ENCODE data around the gene ZNF12.

The ZNF12 gene

GRCh38 chr7:6642239-6642839, 64.4 kb downstream of the ZNF12 start:
- Histone ChIP-seq H3K4me3 (ENCODE audit: low read depth in 1 of 2, low read length in 1 of 2) (no peak overlapping the region), H3K9me3 (no peaks in the 10 kb centered on the region), H3K27me3 (no peaks in the 10 kb centered on the region), H3K36me3 (peaks cover 78% of the 10 kb centered on the region), H3K27ac (no peak overlapping the region), H3K4me1 (ENCODE audit: control insufficient read depth in 1 of 2, insufficient read depth in 1 of 2, low read depth in 1 of 2, low read length in 1 of 2) (peaks cover 14 to 18% of the 10 kb centered on the region in 2 experiments)
- TF ChIP-seq CTCF (IDR thresholded peaks at IDR 0.05), result no peak

- no peaks in the 10 kb centered on the region for H3K9me3 ChIP-seq
- peaks cover 70% of the 10 kb centered on the region for H3K36me3 ChIP-seq
- H3K27ac ChIP-seq, result no peak overlapping the region
- TF ChIP-seq CTCF (IDR thresholded peaks at IDR 0.05), result no peak
- no peak overlapping the region for H3K4me3 ChIP-seq (ENCODE audit: low read depth in 1 of 2, low read length in 1 of 2)
- peaks cover 18 to 20% of the 10 kb centered on the region in 2 experiments for H3K4me1 ChIP-seq (ENCODE audit: control insufficient read depth in 1 of 2, insufficient read depth in 1 of 2, low read depth in 1 of 2, low read length in 1 of 2)
- H3K27me3 ChIP-seq, result no peaks in the 10 kb centered on the region
Observed at GRCh38 chr7:6641305-6642035, 65.3 kb downstream of the ZNF12 start.

GRCh38 chr7:6640246-6640721, 66.5 kb downstream of the ZNF12 start:
- peaks cover 30 to 32% of the 10 kb centered on the region in 2 experiments for H3K4me1 ChIP-seq (ENCODE audit: control insufficient read depth in 1 of 2, insufficient read depth in 1 of 2, low read depth in 1 of 2, low read length in 1 of 2)
- H3K36me3 ChIP-seq, result peaks cover 58% of the 10 kb centered on the region
- H3K4me3 ChIP-seq (ENCODE audit: low read depth in 1 of 2, low read length in 1 of 2), result no peak overlapping the region
- H3K27me3 ChIP-seq, result no peaks in the 10 kb centered on the region
- H3K9me3 ChIP-seq, result no peaks in the 10 kb centered on the region
- TF ChIP-seq CTCF (IDR thresholded peaks at IDR 0.05), result no peak
- H3K27ac ChIP-seq, result peak overlapping the region; percentile 39

- peaks cover 51% of the 10 kb centered on the region for H3K36me3 ChIP-seq
- H3K4me3 ChIP-seq (ENCODE audit: low read depth in 1 of 2, low read length in 1 of 2), result no peak overlapping the region
- TF ChIP-seq CTCF (IDR thresholded peaks at IDR 0.05), result no peak
- no peaks in the 10 kb centered on the region for H3K27me3 ChIP-seq
- H3K9me3 ChIP-seq, result no peaks in the 10 kb centered on the region
- H3K27ac ChIP-seq, result peak overlapping the region; percentile 39
- peaks cover 34% of the 10 kb centered on the region in 2 experiments for H3K4me1 ChIP-seq (ENCODE audit: control insufficient read depth in 1 of 2, insufficient read depth in 1 of 2, low read depth in 1 of 2, low read length in 1 of 2)
Observed at GRCh38 chr7:6639627-6640026, 67.1 kb downstream of the ZNF12 start.

GRCh38 chr7:6639032-6639431, 67.7 kb downstream of the ZNF12 start:
- Histone ChIP-seq H3K27me3 (no peaks in the 10 kb centered on the region), H3K9me3 (no peaks in the 10 kb centered on the region), H3K4me1 (ENCODE audit: control insufficient read depth in 1 of 2, insufficient read depth in 1 of 2, low read depth in 1 of 2, low read length in 1 of 2) (peaks cover 39 to 40% of the 10 kb centered on the region in 2 experiments), H3K36me3 (peaks cover 45% of the 10 kb centered on the region), H3K27ac (peak overlapping the region; percentile 96), H3K4me3 (ENCODE audit: low read depth in 1 of 2, low read length in 1 of 2) (no peak overlapping the region)
- no peak for TF ChIP-seq CTCF (IDR thresholded peaks at IDR 0.05)

Data from neutrophil (primary cell).